Esophagus muscularis mucosa (tissue), 4 donors: ENCODE measurements around the gene CNOT8. TPM values are rescaled to one million over a fixed set of nuclear protein-coding genes. Genes with fewer than 3 reads are reported as not detected.

Source experiments
- DNase-seq: peaks from one replicate; pipeline ENCODE4 v3.0.0-alpha.2; 2017; ENCODE audit errors: extremely low spot score
- H3K27ac ChIP-seq, 4 donors: fragments of 200-600 bp; sonication (generic); replicated peaks in 1 of 4; 1 replicate in 3 of 4; 2 replicates in 1 of 4; pipeline ENCODE4 v1.5.1; 2016 to 2019; ENCODE audit warnings: mild to moderate bottlenecking in 1 of 4
- H3K27me3 ChIP-seq, 4 donors: fragments of 200-600 bp; sonication (generic); one replicate each; pipeline versions ENCODE4 v1.5.1 to v1.6.0; 2016 to 2019
- H3K36me3 ChIP-seq, 4 donors: fragments of 200-600 bp; sonication (generic); one replicate each; pipeline ENCODE4 v1.5.1; 2016 to 2019
- H3K4me1 ChIP-seq, 4 donors: fragments of 200-600 bp; sonication (generic); one replicate each; pipeline ENCODE4 v1.5.1; 2016 to 2019
- H3K4me3 ChIP-seq, 4 donors: fragments of 200-600 bp; sonication (generic); 1 replicate in 2 of 4; 2 replicates in 2 of 4; pipeline ENCODE4 v1.5.1; 2016 to 2019; ENCODE audit warnings: mild to moderate bottlenecking in 4 of 4, moderate library complexity in 1 of 4
- H3K9me3 ChIP-seq, 4 donors: fragments of 200-600 bp; sonication (generic); 1 replicate in 3 of 4; 2 replicates in 1 of 4; pipeline ENCODE4 v1.5.1; 2016 to 2019
- EP300 ChIP-seq: sonication (generic); formaldehyde crosslinking; IDR thresholded peaks from one replicate; pipeline ENCODE4 v1.6.1; 2017; ENCODE audit warnings: antibody characterized with exemption
- POLR2A ChIP-seq: fragments of 450-650 bp; IDR thresholded peaks from one replicate; pipeline ENCODE4 v1.6.1; 2017; ENCODE audit warnings: antibody characterized with exemption, moderate library complexity, mild to moderate bottlenecking, low read depth
- POLR2AphosphoS5 ChIP-seq, 2 donors: sonication (generic); formaldehyde crosslinking; IDR thresholded peaks; one replicate each; pipeline ENCODE4 v1.6.1; 2017; ENCODE audit warnings: antibody characterized with exemption in 2 of 2
- WGBS: methylation state at CpG from one replicate; pipeline ENCODE4 v1.1.5; 2018; 5-methylcytosine and 5-hydroxymethylcytosine counted together
- intact Hi-C: fragments of 100-400 bp; cut with DNase I; formaldehyde crosslinking; loops from one replicate; pipeline ENCODE4 v1.15.1; 2023
- total RNA-seq, 4 donors: library from RNA; depleted of rRNA; stranded (reverse); fragments of >200 nt; gene quantifications; one replicate each; pipeline versions ENCODE4 v1.1.0 to v1.2.1, GENCODE V29; 2016
- TF ChIP-seq, protein P1 (sequence below), 3 experiments: fragments of 200-600 bp in 2 of 3; fragments of 450-650 bp in 1 of 3; sonication (generic) in 2 of 3; IDR thresholded peaks; one replicate each; pipeline ENCODE4 v1.5.1; 2017 to 2019; ENCODE audit warnings: antibody characterized with exemption in 3 of 3, mild to moderate bottlenecking in 2 of 3, moderate library complexity in 1 of 3

The CNOT8 gene
- total RNA-seq, 4 donors from 2014 or later: 41.1 to 72.6 (median 62.2) TPM

DNA sequence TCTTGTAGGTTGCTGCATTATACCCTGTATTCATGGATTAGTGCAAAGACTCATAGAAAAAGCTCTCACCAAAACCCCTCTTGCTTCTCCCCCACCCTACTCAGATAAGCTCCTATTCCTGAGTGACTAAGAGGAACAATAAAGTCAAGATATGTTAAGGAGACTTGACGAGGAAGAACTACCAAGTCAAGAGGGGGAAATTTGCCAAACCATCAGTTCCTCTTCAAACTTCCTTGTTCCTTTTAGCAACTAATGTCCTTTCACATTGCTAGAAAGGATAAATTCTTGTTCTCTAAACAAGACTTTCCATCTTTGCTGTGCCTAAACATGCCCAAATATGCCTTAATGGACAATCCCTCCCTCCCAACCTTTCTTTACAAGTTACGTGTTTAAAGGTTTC, 27.0 kb downstream of the CNOT8 start:
- peaks cover 42 to 72% (median 52%) of the 10 kb centered on the region in 4 donors for H3K36me3 ChIP-seq
- no peak overlapping the region for H3K27ac ChIP-seq
- no peak for DNase-seq
- TF ChIP-seq POLR2AphosphoS5 (IDR thresholded peaks at IDR 0.05): no peak
- no peak for TF ChIP-seq EP300
- no peak for TF ChIP-seq POLR2A
- peaks cover 0 to 9% (median 0%) of the 10 kb centered on the region in 4 donors for H3K4me1 ChIP-seq
- 90% methylated on average over 2 of the region's 2 CpGs for WGBS
- intact Hi-C loops: no loop called here
- H3K4me3 ChIP-seq: no peak overlapping the region
- peaks cover 0 to 29% (median 24%) of the 10 kb centered on the region in 4 donors for H3K9me3 ChIP-seq
- no peaks in the 10 kb centered on the region for H3K27me3 ChIP-seq

DNA sequence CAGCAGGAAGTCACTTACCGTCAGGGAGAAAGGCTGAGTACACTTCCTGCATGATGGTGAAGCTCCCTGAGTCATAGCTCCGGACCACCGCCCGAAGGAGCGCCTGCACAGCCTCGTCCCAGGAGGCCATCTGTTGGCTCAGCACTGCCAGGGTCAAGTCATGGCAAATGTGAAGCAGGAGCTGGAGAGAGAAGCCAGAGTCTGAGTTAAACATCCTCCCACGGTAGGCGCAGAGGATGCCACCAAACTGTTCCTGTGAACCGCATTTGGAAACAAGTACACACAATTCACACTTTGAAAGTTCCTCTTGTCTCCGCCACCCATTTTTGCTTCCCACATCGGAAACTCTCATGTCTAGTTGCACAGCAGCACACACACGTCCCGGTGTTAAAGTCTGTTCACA, 33.9 kb downstream of the CNOT8 start:
- H3K4me3 ChIP-seq: no peak overlapping the region
- DNase-seq: no peak
- peaks cover 76 to 100% (median 97%) of the 10 kb centered on the region in 4 donors for H3K36me3 ChIP-seq
- no peak overlapping the region for H3K27ac ChIP-seq
- 66% methylated on average over 5 of the region's 13 CpGs for WGBS
- H3K9me3 ChIP-seq: peaks cover 0 to 3% (median 0%) of the 10 kb centered on the region in 4 donors
- TF ChIP-seq POLR2A (no peak), EP300 (no peak), POLR2AphosphoS5 (IDR thresholded peaks at IDR 0.05) (no peak)
- TF ChIP-seq, protein P1, sequence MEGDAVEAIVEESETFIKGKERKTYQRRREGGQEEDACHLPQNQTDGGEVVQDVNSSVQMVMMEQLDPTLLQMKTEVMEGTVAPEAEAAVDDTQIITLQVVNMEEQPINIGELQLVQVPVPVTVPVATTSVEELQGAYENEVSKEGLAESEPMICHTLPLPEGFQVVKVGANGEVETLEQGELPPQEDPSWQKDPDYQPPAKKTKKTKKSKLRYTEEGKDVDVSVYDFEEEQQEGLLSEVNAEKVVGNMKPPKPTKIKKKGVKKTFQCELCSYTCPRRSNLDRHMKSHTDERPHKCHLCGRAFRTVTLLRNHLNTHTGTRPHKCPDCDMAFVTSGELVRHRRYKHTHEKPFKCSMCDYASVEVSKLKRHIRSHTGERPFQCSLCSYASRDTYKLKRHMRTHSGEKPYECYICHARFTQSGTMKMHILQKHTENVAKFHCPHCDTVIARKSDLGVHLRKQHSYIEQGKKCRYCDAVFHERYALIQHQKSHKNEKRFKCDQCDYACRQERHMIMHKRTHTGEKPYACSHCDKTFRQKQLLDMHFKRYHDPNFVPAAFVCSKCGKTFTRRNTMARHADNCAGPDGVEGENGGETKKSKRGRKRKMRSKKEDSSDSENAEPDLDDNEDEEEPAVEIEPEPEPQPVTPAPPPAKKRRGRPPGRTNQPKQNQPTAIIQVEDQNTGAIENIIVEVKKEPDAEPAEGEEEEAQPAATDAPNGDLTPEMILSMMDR (IDR thresholded peaks at IDR 0.05): no peak
- intact Hi-C loops: no loop called here
- no peaks in the 10 kb centered on the region for H3K27me3 ChIP-seq
- H3K4me1 ChIP-seq: no peaks in the 10 kb centered on the region

DNA sequence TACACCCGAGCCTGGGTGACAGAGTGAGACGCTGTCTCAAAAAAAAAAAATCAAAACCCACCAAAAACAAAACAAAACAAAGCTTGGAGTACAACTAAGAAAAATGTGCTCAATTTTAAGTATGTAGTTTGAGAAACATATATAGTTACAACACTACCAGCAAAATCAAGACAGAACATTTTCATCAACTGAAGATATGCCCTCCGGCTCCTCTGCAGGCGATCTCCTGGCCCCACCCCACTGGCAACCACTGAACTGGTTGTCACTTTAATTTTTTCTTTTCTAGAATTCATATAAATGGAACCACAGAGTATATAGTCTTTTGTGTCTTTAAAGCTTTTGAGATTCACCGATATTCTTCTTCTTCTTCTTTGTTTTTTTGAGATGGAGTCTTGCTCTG, 35.0 kb downstream of the CNOT8 start:
- H3K27ac ChIP-seq: no peak overlapping the region
- intact Hi-C loops: no loop called here
- no peaks in the 10 kb centered on the region for H3K9me3 ChIP-seq
- peaks cover 67 to 100% (median 97%) of the 10 kb centered on the region in 4 donors for H3K36me3 ChIP-seq
- no peaks in the 10 kb centered on the region for H3K4me1 ChIP-seq
- no peaks in the 10 kb centered on the region for H3K27me3 ChIP-seq
- no peak overlapping the region for H3K4me3 ChIP-seq
- WGBS: 74% methylated on average over 5 of the region's 5 CpGs
- DNase-seq: no peak
- TF ChIP-seq, protein P1 (IDR thresholded peaks at IDR 0.05): no peak
- no peak for TF ChIP-seq POLR2A
- no peak for TF ChIP-seq POLR2AphosphoS5 (IDR thresholded peaks at IDR 0.05)
- TF ChIP-seq EP300: no peak

DNA sequence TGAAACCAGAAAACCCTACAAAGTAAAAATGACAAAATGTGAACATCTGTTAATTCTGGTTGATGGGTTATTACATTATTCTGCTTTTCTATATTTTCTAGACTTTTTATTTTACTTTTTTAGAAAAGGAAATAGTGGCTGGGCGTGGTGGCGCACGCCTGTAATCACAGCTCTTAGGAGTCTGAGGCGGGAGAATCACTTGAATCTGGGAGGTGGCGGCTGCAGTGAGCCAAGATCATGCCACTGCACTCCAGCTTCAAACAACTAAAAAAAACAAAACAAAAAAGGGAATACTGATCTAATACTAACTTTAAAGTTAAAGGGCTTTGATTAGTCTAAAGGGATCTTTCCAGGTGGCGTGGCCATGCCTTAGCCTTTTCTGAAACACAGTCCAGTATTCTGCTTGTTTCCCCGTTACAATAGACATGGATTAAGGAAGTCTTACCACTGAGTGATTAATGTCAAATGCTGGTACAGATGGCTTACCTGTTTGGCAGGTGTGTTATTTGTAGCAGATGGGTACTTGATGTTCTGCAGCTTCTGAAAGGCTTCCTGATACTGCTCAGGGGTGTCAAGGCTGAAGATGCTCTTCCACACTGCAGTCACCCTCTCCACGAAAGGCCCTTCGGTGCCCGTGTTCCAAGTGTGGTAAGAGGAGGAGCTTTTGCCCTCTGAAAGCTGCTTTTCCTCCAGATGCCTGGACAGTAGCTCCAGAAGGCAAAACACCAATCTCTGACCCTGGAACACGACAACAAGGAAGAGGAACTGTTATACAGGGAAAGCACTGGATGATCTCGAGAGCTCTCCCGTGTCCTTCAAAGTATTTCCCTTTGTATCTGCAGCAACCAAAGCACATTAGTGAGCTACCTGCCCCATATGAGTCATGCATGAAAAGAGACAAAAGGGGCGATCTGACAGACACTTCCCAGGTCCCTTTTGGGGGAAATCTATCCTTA, 37.5 kb downstream of the CNOT8 start:
- TF ChIP-seq POLR2AphosphoS5 (IDR thresholded peaks at IDR 0.05) (no peak), EP300 (no peak), POLR2A (no peak)
- TF ChIP-seq, protein P1 (IDR thresholded peaks at IDR 0.05): no peak
- no peaks in the 10 kb centered on the region for H3K4me1 ChIP-seq
- no peaks in the 10 kb centered on the region for H3K27me3 ChIP-seq
- intact Hi-C loops: no loop called here
- H3K36me3 ChIP-seq: peaks cover 56 to 100% (median 92%) of the 10 kb centered on the region in 4 donors
- no peaks in the 10 kb centered on the region for H3K9me3 ChIP-seq
- no peak overlapping the region for H3K27ac ChIP-seq
- no peak overlapping the region for H3K4me3 ChIP-seq
- no peak for DNase-seq
- WGBS: 84% methylated on average over 14 of the region's 14 CpGs

GRCh38 chr5:154896562-154897165, 38.2 kb downstream of the CNOT8 start:
- peaks cover 56 to 100% (median 92%) of the 10 kb centered on the region in 4 donors for H3K36me3 ChIP-seq
- TF ChIP-seq, protein P1 (IDR thresholded peaks at IDR 0.05): no peak
- no peak for TF ChIP-seq POLR2AphosphoS5 (IDR thresholded peaks at IDR 0.05)
- no peak for TF ChIP-seq POLR2A
- TF ChIP-seq EP300: no peak
- no peaks in the 10 kb centered on the region for H3K9me3 ChIP-seq
- no peak overlapping the region for H3K27ac ChIP-seq
- no peaks in the 10 kb centered on the region for H3K27me3 ChIP-seq
- no peak for DNase-seq
- H3K4me3 ChIP-seq: no peak overlapping the region
- no peaks in the 10 kb centered on the region for H3K4me1 ChIP-seq
- intact Hi-C loops: no loop called here
